Motor neuron (in vitro differentiated cells): ENCODE data around the gene LRRC7. TPM values are rescaled to one million over a fixed set of nuclear protein-coding genes. Genes with fewer than 3 reads are reported as not detected.

Source experiments
- ATAC-seq, 8 experiments: fragments of 200-7000 bp; cut with Tn5 transposase; replicated peaks in 6 of 8; 2 replicates each; pipeline ENCODE4 v1.8.0; 2021; ENCODE audit warnings: mild to moderate bottlenecking in 8 of 8, moderate library complexity in 8 of 8
- H3K27ac ChIP-seq, 2 donors: fragments of 250-450 bp; sonication (Bioruptor Pico); 2 replicates each; pipeline ENCODE4 v1.9.0; 2021; ENCODE audit warnings: antibody characterized with exemption in 2 of 2, mild to moderate bottlenecking in 2 of 2, moderate library complexity in 1 of 2
- H3K4me1 ChIP-seq, 2 donors: fragments of 250-450 bp; sonication (Bioruptor Pico); replicated peaks in 1 of 2; 2 replicates each; pipeline ENCODE4 v1.6.1; 2021; ENCODE audit warnings: antibody characterized with exemption in 2 of 2, mild to moderate bottlenecking in 2 of 2, moderate library complexity in 1 of 2
- H3K4me3 ChIP-seq, 5 donors: fragments of 250-450 bp; sonication (Bioruptor Pico); 2 replicates each; pipeline ENCODE4 v1.9.0; 2021; ENCODE audit warnings: antibody characterized with exemption in 5 of 5, mild to moderate bottlenecking in 5 of 5, moderate library complexity in 4 of 5
- WGBS, 10 experiments: fragments of 450-650 bp; shearing (Covaris generic); methylation state at CpG; one replicate each; pipeline ENCODE4 v1.0.0; 2022; 5-methylcytosine and 5-hydroxymethylcytosine counted together
- in situ Hi-C, 9 experiments: fragments of 400-800 bp; cut with MboI; loops; one replicate each; pipeline ENCODE4 v1.15.0; 2021; ENCODE audit warnings: low sequenced_read_pairs in 9 of 9, low pct_unique_long_range_greater_than_20kb in 2 of 9; ENCODE audit not compliant: unreplicated experiment in 9 of 9
- total RNA-seq, 8 experiments: library from RNA; unstranded; fragments of 300-600 nt; gene quantifications; 2 replicates each; pipeline versions ENCODE4 v1.2.3 to v1.2.4, GENCODE V29; 2022

Gene LRRC7
- total RNA-seq, result 10 to 100 TPM in 4 of 8 experiments, 1 to 10 TPM in 3, under 1 TPM in 1; 0.51 to 41.6 (median 20.2) TPM

GRCh38 chr1:69567652-69568420 is at the start of gene LRRC7:
Gene LRRC7, plus strand, starts transcription at chr1:69567922. Its CDS starts 718 bp downstream, at chr1:69568640.
- 0 to 2% (median 0%) methylated on average over 3 to 30 of the region's 62 CpGs; no CpG with 5 or more reads in 6 of the 10 experiments for WGBS, 10 experiments
- H3K27ac ChIP-seq, result peak within 1 kb of the TSS; percentile 48 to 66
- H3K4me1 ChIP-seq, result no peaks in the 10 kb centered on the region
- peak; percentile 27 to 73 (median 64) for ATAC-seq
- in situ Hi-C loops, result no loop called here
- peak within 1 kb of the TSS; percentile 45 to 86 (median 77) for H3K4me3 ChIP-seq

DNA sequence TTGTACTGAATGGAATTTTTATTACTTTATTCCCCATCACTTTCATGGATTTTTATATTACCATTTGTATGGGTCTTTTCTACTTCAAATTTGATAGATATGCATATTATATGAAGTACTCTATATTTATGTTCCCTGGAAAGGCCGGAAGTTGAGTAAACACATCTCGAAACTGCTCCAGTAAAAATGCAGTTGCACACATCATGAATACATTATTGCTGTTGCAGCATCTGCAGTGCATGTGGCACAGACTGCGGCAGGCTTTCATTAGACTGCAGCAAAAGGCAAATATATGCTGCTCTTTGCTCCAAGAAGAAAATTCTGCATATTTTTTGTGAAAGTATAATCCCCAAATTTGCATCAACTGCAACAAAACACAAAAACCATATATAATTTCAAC is 48.7 kb upstream of the LRRC7 start:
- no peaks in the 10 kb centered on the region for H3K4me1 ChIP-seq
- ATAC-seq, result peak in 1 of 8 experiments; percentile 83
- no peak overlapping the region for H3K27ac ChIP-seq
- in situ Hi-C loops, result no loop called here
- 0 to 100% (median 93%) methylated on average over 1 to 3 of the region's 3 CpGs; no CpG with 5 or more reads in 1 of the 10 experiments for WGBS, 10 experiments
- H3K4me3 ChIP-seq, result no peak overlapping the region

- no peak overlapping the region for H3K4me3 ChIP-seq
- in situ Hi-C loops, result no loop called here
- 51 to 100% (median 85%) methylated on average over 1 to 5 of the region's 5 CpGs for WGBS, 10 experiments
- ATAC-seq, result no peak
- no peaks in the 10 kb centered on the region for H3K4me1 ChIP-seq
- no peak overlapping the region for H3K27ac ChIP-seq
Measured at GRCh38 chr1:69520326-69520725, 47.4 kb upstream of the LRRC7 start.

GRCh38 chr1:69523032-69523431 is 44.7 kb upstream of the LRRC7 start:
- WGBS, 10 experiments, result 0 to 100% (median 80%) methylated on average over 1 of the region's 1 CpG; no CpG with 5 or more reads in 3 of the 10 experiments
- in situ Hi-C loops, result no loop called here
- peak in 1 of 8 experiments; percentile 32 for ATAC-seq
- Histone ChIP-seq H3K27ac (no peak overlapping the region), H3K4me3 (no peak overlapping the region), H3K4me1 (no peaks in the 10 kb centered on the region)

GRCh38 chr1:69523461-69523860 is 44.3 kb upstream of the LRRC7 start:
- ATAC-seq, result no peak
- in situ Hi-C loops, result no loop called here
- Histone ChIP-seq H3K27ac (no peak overlapping the region), H3K4me3 (no peak overlapping the region), H3K4me1 (no peaks in the 10 kb centered on the region)
- WGBS, 10 experiments, result 26 to 100% (median 68%) methylated on average over 1 to 7 of the region's 7 CpGs; no CpG with 5 or more reads in 1 of the 10 experiments

DNA sequence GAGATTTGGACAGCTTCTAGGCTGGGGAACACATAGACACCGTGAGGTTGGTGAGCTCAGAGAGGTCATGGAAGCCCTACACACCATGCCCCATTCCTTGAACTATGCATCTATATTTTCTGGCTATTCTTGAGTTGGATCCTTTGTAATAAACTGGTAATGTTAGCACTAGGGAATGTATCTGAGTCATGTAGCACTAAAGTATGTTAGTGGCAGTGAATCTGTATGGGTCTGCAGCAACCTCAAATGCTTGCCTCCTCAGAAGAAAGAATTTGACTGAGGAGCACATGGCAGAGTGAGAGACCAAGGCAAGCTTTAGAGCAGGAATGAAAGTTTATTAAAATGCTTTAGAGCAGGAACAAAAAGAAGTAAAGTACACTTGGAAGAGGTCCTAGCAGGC is 43.7 kb upstream of the LRRC7 start:
- Histone ChIP-seq H3K4me3 (no peak overlapping the region), H3K4me1 (no peaks in the 10 kb centered on the region), H3K27ac (no peak overlapping the region)
- in situ Hi-C loops, result no loop called here
- 57 to 80% (median 60%) methylated on average over 1 of the region's 1 CpG; no CpG with 5 or more reads in 5 of the 10 experiments for WGBS, 10 experiments
- ATAC-seq, result no peak

DNA sequence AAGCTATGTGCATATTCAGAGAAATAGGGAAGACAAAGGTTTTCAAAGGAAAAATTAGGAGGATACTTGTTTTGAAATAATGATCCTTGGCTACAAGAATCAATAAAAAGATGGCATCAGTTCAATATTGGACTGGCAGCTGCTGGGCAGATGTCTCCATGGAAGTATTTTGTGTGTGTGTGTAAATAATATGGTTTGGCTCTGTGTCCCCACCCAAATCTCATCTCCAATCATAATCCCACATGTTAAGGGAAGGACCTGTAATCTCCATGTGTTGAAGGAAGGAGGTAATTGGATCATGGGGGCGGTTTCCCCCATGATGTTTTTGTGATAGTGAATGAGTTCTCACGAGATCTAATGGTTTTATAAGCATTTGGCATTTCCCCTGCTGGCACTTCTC is 40.4 kb upstream of the LRRC7 start:
- peak in 3 of 8 experiments; percentile 40 to 73 (median 61) for ATAC-seq

GRCh38 chr1:69528376-69528775 is 39.3 kb upstream of the LRRC7 start:
- Histone ChIP-seq H3K27ac (no peak overlapping the region), H3K4me1 (no peaks in the 10 kb centered on the region), H3K4me3 (no peak overlapping the region)
- WGBS, 10 experiments, result 30 to 100% (median 91%) methylated on average over 1 to 2 of the region's 2 CpGs; no CpG with 5 or more reads in 1 of the 10 experiments
- ATAC-seq, result no peak
- in situ Hi-C loops, result no loop called here

More for the DNA sequence above, 40.4 kb upstream of the LRRC7 start:
- H3K4me3 ChIP-seq, result no peak overlapping the region
- no peak overlapping the region for H3K27ac ChIP-seq
- in situ Hi-C loops, result no loop called here
- no peaks in the 10 kb centered on the region for H3K4me1 ChIP-seq
- WGBS, 10 experiments, result 0 to 80% (median 50%) methylated on average over 1 to 2 of the region's 2 CpGs; no CpG with 5 or more reads in 4 of the 10 experiments

DNA sequence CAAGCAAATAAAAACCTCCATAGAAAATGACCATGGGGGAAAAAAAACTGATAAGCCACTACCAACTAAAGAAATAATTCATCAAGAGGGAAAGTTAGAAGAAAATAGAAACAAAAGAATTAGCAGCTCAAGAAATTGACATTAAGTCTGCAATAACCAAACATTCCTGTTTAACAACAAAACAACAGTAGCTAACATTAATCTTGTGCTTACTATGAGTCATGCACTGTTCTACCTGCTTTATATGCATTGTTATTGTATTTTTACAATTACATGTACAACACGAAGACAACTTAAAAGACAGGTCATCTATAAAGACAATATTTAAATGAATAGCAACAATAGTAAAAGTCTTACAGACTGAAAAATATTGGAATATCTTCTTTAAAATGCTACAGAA is 34.4 kb upstream of the LRRC7 start:
- no peak for ATAC-seq
- in situ Hi-C loops, result no loop called here

GRCh38 chr1:69534829-69535228 is 32.9 kb upstream of the LRRC7 start:
- 7 to 100% (median 78%) methylated on average over 1 of the region's 1 CpG; no CpG with 5 or more reads in 3 of the 10 experiments for WGBS, 10 experiments
- Histone ChIP-seq H3K4me1 (no peaks in the 10 kb centered on the region), H3K27ac (no peak overlapping the region), H3K4me3 (no peak overlapping the region)
- in situ Hi-C loops, result no loop called here
- ATAC-seq, result no peak

More for the DNA sequence above, 34.4 kb upstream of the LRRC7 start:
- Histone ChIP-seq H3K4me1 (no peaks in the 10 kb centered on the region), H3K27ac (no peak overlapping the region), H3K4me3 (no peak overlapping the region)
- 25 to 100% (median 78%) methylated on average over 1 of the region's 1 CpG; no CpG with 5 or more reads in 1 of the 10 experiments for WGBS, 10 experiments

- no peak for ATAC-seq
- 60 to 89% (median 87%) methylated on average over 1 to 3 of the region's 3 CpGs; no CpG with 5 or more reads in 7 of the 10 experiments for WGBS, 10 experiments
- in situ Hi-C loops, result no loop called here
- H3K27ac ChIP-seq, result no peak overlapping the region
- H3K4me3 ChIP-seq, result no peak overlapping the region
- no peaks in the 10 kb centered on the region for H3K4me1 ChIP-seq
Measured at GRCh38 chr1:69535490-69535889, 32.2 kb upstream of the LRRC7 start.

DNA sequence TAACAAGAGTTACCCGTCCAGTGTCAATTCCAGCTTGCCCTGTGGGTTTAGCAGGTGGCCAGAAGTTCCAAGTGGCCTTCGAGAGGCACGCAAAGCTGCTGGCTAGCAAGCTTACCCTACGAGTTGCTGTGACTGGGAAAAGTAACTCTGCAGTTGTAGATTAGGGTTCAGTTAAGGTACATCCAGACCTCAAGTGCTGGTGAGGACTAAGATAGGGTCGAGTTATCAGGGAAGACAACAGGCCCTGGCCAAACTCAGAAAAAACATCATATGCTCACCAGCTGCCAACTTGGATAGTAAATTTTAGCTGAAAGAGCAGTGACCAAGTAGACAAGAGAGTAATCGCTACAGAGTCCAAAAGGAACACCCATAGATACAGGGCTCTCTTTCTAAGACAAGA is 27.7 kb upstream of the LRRC7 start:
- Histone ChIP-seq H3K4me1 (no peaks in the 10 kb centered on the region), H3K4me3 (no peak overlapping the region), H3K27ac (no peak overlapping the region)
- no peak for ATAC-seq
- in situ Hi-C loops, result no loop called here
- 0 to 89% (median 66%) methylated on average over 1 to 6 of the region's 6 CpGs; no CpG with 5 or more reads in 2 of the 10 experiments for WGBS, 10 experiments

- no peak for ATAC-seq
- no peaks in the 10 kb centered on the region for H3K4me1 ChIP-seq
- no peak overlapping the region for H3K4me3 ChIP-seq
- H3K27ac ChIP-seq, result no peak overlapping the region
- in situ Hi-C loops, result no loop called here
- WGBS, 10 experiments, result 31 to 96% (median 81%) methylated on average over 1 to 8 of the region's 8 CpGs; no CpG with 5 or more reads in 1 of the 10 experiments
Measured at GRCh38 chr1:69551476-69552324, 16.0 kb upstream of the LRRC7 start.
